Panc1 (cell line): ENCODE results near the gene STK11IP. TPM values are rescaled to one million over a fixed set of nuclear protein-coding genes. Genes with fewer than 3 reads are reported as not detected.

ENCODE experiments used
- ATAC-seq: fragments of 200-7000 bp; cut with Tn5 transposase; 2 replicates; pipeline ENCODE4 v1.9.1; 2020; ENCODE audit warnings: mild to moderate bottlenecking, moderate library complexity
- BruUV-seq: library from RNA; stranded (reverse); fragments of 400-500 nt; replicated peaks from 2 replicates; lab custom pipeline; 2021; lab: Mats Ljungman, UMichigan
- CTCF ChIA-PET: fragments of 300-600 bp; sonication (Branson Sonifier 250); formaldehyde crosslinking; loops from one replicate; lab custom pipeline; 2022; ENCODE audit warnings: antibody characterized with exemption; lab: Charles Lee
- POLR2A ChIA-PET: fragments of 300-600 bp; sonication (Branson Sonifier 250); formaldehyde crosslinking; loops from one replicate; lab custom pipeline; 2022; ENCODE audit warnings: antibody characterized with exemption; lab: Charles Lee
- DNase-seq: peaks from one replicate; pipeline ENCODE4 v3.0.0-alpha.2; 2010; ENCODE audit warnings: low read depth, low spot score
- H3K27ac ChIP-seq: 2 replicates; pipeline ENCODE4 v1.5.1; 2011; ENCODE audit warnings: mild to moderate bottlenecking, low read length, inconsistent platforms
- H3K27me3 ChIP-seq: fragments of 200-500 bp; sonication (Bioruptor generic); 2 replicates; pipeline ENCODE4 v1.6.0; 2014; ENCODE audit warnings: low read length, inconsistent platforms; ENCODE audit not compliant: control insufficient read depth, insufficient read depth
- H3K36me3 ChIP-seq: fragments of 200-500 bp; sonication (Bioruptor generic); 2 replicates; pipeline ENCODE4 v1.5.1; 2014; ENCODE audit warnings: inconsistent platforms, mild to moderate bottlenecking, low read length, moderate library complexity; ENCODE audit not compliant: control insufficient read depth, insufficient read depth
- H3K4me1 ChIP-seq: 2 replicates; pipeline ENCODE4 v1.5.1; 2011; ENCODE audit warnings: inconsistent platforms, mild to moderate bottlenecking, low read length, moderate library complexity; ENCODE audit not compliant: control insufficient read depth, insufficient read depth
- H3K4me3 ChIP-seq, 2 experiments: 2 replicates each; pipeline ENCODE4 v1.5.1; 2011 to 2012; ENCODE audit warnings: low read depth in 2 of 2, low read length in 2 of 2, mild to moderate bottlenecking in 2 of 2, inconsistent platforms in 1 of 2, moderate library complexity in 1 of 2
- H3K9me3 ChIP-seq: fragments of 200-500 bp; sonication (Bioruptor generic); 2 replicates; pipeline ENCODE4 v1.5.1; 2014; ENCODE audit warnings: low read depth, mild to moderate bottlenecking, inconsistent platforms, low read length, moderate library complexity; ENCODE audit not compliant: control insufficient read depth, insufficient read depth
- POLR2AphosphoS5 ChIP-seq: IDR thresholded peaks from 2 replicates; pipeline ENCODE4 v1.6.1; 2012; ENCODE audit warnings: mild to moderate bottlenecking, low read depth, low read length, moderate library complexity
- SIN3A ChIP-seq: IDR thresholded peaks from 2 replicates; pipeline ENCODE4 v1.6.1; 2012; ENCODE audit warnings: low read depth, mild to moderate bottlenecking, low read length, moderate library complexity, borderline replicate concordance; ENCODE audit not compliant: insufficient read depth
- TCF7L2 ChIP-seq: IDR thresholded peaks from 2 replicates; pipeline ENCODE4 v1.6.1; 2011; ENCODE audit warnings: mild to moderate bottlenecking, low read depth, low read length, inconsistent platforms
- in situ Hi-C: cut with HindIII; loops from 2 replicates; pipeline ENCODE4 v1.10.0; 2016; ENCODE audit warnings: low sequenced_read_pairs, low pct_unique_long_range_greater_than_20kb
- intact Hi-C: fragments of 100-400 bp; cut with micrococcal nuclease; formaldehyde crosslinking; loops from one replicate; pipeline ENCODE4 v1.10.0; 2022; ENCODE audit not compliant: unreplicated experiment
- total RNA-seq: library from RNA; stranded (reverse); gene quantifications from one replicate; pipeline ENCODE4 v1.2.1, GENCODE V29; 2021; ENCODE audit not compliant: unreplicated experiment
- TF ChIP-seq, protein P1 (sequence below), 2 experiments: IDR thresholded peaks; 2 replicates each; pipeline ENCODE4 v1.6.1; 2011 to 2012; ENCODE audit warnings: low read depth in 2 of 2, control low read depth in 1 of 2, low read length in 1 of 2, mild to moderate bottlenecking in 1 of 2, moderate library complexity in 1 of 2; ENCODE audit not compliant: insufficient read depth in 1 of 2
- TF ChIP-seq, protein P2 (sequence below): fragments of 450-650 bp; IDR thresholded peaks from 2 replicates; pipeline ENCODE4 v1.5.1; 2017; ENCODE audit warnings: mild to moderate bottlenecking

The STK11IP gene
- total RNA-seq, 1 experiment from 2014 or later = 48.2 TPM

DNA sequence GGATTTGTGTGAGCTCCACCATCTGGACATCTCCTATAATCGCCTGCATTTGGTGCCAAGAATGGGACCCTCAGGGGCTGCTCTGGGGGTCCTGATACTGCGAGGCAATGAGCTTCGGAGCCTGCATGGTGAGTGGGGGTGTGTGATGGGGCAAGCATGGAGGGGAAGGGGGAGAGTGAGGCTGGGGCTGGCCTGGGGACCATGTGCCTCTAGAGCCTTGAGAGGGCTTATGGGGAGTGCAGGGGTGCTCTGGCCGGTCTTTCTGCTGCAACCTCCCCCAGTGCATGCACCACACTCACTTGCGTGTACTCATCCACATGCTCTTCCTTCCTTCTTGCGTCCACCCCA, 7.9 kb downstream of the STK11IP start:
- no peak for TF ChIP-seq SIN3A
- DNase-seq (no peak), ATAC-seq (no peak)
- CTCF ChIA-PET = no interaction called here
- Histone ChIP-seq H3K4me1 (no peaks in the 10 kb centered on the region), H3K27me3 (no peaks in the 10 kb centered on the region), H3K36me3 (peaks cover 7% of the 10 kb centered on the region), H3K27ac (no peak overlapping the region), H3K9me3 (no peaks in the 10 kb centered on the region), H3K4me3 (no peak overlapping the region)
- POLR2A ChIA-PET = no interaction called here
- intact Hi-C loops = no loop called here
- BruUV-seq = no TSS peak
- in situ Hi-C loops = no loop called here

DNA sequence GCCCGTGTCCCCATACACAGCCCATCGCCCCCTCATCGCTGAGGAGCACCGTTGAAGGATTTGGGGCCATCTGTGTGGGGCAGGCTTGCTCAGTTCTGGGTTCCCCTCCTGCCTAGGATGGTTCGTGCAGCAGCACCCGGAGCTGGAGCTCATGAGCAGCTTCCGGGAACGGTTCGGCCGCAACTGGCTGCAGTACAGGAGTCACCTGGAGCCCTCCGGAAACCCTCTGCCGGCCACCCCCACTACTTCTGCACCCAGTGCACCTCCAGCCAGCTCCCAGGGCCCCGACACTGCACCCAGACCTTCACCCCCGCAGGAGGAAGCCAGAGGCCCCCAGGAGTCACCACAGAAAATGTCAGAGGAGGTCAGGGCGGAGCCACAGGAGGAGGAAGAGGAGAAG, 10.3 kb downstream of the STK11IP start:
- ChIA-PET CTCF (no interaction called here), POLR2A (no interaction called here)
- DNase-seq (no peak), ATAC-seq (no peak)
- Histone ChIP-seq H3K9me3 (no peaks in the 10 kb centered on the region), H3K27me3 (no peaks in the 10 kb centered on the region), H3K4me3 (no peak overlapping the region), H3K27ac (no peak overlapping the region), H3K4me1 (no peaks in the 10 kb centered on the region), H3K36me3 (0 out of 2 replicates have a peak, but pooled peaks cover 3% of the 10 kb centered on the region)
- BruUV-seq = no TSS peak
- no peak for TF ChIP-seq TCF7L2
- no peak for TF ChIP-seq SIN3A
- no peak for TF ChIP-seq POLR2AphosphoS5
- TF ChIP-seq, protein P1, sequence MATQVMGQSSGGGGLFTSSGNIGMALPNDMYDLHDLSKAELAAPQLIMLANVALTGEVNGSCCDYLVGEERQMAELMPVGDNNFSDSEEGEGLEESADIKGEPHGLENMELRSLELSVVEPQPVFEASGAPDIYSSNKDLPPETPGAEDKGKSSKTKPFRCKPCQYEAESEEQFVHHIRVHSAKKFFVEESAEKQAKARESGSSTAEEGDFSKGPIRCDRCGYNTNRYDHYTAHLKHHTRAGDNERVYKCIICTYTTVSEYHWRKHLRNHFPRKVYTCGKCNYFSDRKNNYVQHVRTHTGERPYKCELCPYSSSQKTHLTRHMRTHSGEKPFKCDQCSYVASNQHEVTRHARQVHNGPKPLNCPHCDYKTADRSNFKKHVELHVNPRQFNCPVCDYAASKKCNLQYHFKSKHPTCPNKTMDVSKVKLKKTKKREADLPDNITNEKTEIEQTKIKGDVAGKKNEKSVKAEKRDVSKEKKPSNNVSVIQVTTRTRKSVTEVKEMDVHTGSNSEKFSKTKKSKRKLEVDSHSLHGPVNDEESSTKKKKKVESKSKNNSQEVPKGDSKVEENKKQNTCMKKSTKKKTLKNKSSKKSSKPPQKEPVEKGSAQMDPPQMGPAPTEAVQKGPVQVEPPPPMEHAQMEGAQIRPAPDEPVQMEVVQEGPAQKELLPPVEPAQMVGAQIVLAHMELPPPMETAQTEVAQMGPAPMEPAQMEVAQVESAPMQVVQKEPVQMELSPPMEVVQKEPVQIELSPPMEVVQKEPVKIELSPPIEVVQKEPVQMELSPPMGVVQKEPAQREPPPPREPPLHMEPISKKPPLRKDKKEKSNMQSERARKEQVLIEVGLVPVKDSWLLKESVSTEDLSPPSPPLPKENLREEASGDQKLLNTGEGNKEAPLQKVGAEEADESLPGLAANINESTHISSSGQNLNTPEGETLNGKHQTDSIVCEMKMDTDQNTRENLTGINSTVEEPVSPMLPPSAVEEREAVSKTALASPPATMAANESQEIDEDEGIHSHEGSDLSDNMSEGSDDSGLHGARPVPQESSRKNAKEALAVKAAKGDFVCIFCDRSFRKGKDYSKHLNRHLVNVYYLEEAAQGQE (IDR thresholded peaks at IDR 0.05; ENCODE audit: insufficient read depth in 1 of 2, low read depth in 2 of 2, low read length in 1 of 2) = no peak
- TF ChIP-seq, protein P2, sequence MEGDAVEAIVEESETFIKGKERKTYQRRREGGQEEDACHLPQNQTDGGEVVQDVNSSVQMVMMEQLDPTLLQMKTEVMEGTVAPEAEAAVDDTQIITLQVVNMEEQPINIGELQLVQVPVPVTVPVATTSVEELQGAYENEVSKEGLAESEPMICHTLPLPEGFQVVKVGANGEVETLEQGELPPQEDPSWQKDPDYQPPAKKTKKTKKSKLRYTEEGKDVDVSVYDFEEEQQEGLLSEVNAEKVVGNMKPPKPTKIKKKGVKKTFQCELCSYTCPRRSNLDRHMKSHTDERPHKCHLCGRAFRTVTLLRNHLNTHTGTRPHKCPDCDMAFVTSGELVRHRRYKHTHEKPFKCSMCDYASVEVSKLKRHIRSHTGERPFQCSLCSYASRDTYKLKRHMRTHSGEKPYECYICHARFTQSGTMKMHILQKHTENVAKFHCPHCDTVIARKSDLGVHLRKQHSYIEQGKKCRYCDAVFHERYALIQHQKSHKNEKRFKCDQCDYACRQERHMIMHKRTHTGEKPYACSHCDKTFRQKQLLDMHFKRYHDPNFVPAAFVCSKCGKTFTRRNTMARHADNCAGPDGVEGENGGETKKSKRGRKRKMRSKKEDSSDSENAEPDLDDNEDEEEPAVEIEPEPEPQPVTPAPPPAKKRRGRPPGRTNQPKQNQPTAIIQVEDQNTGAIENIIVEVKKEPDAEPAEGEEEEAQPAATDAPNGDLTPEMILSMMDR = no peak
- intact Hi-C loops = no loop called here
- in situ Hi-C loops = no loop called here

DNA sequence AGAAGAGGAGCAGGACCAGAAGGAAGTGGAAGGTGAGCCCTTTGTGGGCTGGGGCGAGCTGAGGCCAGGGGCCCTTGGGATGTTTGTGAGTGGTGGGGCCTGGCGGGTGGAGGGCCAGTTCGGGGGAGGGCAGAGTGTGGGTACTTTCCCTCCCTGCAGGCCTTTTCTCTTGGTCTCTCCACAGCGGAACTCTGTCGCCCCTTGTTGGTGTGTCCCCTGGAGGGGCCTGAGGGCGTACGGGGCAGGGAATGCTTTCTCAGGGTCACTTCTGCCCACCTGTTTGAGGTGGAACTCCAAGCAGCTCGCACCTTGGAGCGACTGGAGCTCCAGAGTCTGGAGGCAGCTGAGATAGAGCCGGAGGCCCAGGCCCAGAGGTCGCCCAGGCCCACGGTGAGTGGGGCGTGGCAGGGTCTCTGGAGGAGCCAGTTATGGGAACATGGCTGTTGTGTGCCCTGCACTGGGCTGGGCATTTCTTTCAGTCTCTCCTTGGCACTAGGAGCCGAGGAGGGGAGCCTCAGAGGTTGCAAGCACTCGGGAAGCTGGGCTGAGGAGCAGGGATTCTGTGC, 10.8 kb downstream of the STK11IP start:
- intact Hi-C loops (no loop called here), in situ Hi-C loops (no loop called here)
- no peak overlapping the region for H3K4me3 ChIP-seq
- H3K4me1 ChIP-seq = no peaks in the 10 kb centered on the region
- DNase-seq = no peak
- TF ChIP-seq POLR2AphosphoS5 = no peak
- no peak for TF ChIP-seq TCF7L2
- TF ChIP-seq, protein P2 = no peak
- TF ChIP-seq, protein P1 (IDR thresholded peaks at IDR 0.05; ENCODE audit: insufficient read depth in 1 of 2, low read depth in 2 of 2, low read length in 1 of 2) = no peak
- no peak for TF ChIP-seq SIN3A
- no peaks in the 10 kb centered on the region for H3K27me3 ChIP-seq
- H3K27ac ChIP-seq = no peak overlapping the region
- BruUV-seq = no TSS peak
- H3K9me3 ChIP-seq = no peaks in the 10 kb centered on the region
- no peak for ATAC-seq
- H3K36me3 ChIP-seq = 0 out of 2 replicates have a peak, but pooled peaks cover 3% of the 10 kb centered on the region
- ChIA-PET CTCF (no interaction called here), POLR2A (no interaction called here)
